SKM-1 (cell line): ENCODE results near the gene KIF5C.

ENCODE experiments used
- DNase-seq: peaks from one replicate; lab custom pipeline; 2025; ENCODE audit not compliant: unreplicated experiment; lab: John Stamatoyannopoulos, UW

Gene KIF5C

DNA sequence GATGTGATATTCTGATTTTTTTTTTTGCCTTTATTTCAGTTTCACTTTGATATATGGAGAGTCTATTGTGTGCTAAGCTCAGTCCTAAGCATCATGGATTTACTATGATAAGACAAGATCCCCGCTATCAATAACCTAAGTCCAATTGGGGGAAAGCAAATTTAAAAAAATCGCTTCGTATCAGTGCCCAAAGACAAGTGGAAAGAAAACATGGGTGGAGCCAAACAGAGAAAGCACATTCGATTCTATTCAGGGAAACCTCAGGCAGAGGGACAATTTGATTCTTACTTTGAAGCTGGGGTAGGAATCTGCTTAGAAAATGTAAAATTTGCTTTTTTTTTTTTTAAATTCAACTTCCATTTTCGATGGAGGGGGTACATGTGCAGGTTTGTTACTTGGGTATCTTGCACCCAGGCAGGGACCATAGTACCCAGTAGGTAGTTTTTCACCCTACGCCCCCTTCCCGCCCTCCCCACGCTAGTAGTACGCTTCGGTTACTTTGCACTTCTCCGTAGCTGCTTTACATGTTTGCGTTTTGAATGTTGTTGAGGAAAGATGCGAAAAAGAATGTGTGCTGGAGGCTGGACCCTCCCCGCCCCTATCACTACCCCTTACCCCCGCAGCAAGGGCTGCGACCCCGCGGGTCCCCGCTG is 12.4 kb downstream of the KIF5C start:
- no peak for DNase-seq

DNA sequence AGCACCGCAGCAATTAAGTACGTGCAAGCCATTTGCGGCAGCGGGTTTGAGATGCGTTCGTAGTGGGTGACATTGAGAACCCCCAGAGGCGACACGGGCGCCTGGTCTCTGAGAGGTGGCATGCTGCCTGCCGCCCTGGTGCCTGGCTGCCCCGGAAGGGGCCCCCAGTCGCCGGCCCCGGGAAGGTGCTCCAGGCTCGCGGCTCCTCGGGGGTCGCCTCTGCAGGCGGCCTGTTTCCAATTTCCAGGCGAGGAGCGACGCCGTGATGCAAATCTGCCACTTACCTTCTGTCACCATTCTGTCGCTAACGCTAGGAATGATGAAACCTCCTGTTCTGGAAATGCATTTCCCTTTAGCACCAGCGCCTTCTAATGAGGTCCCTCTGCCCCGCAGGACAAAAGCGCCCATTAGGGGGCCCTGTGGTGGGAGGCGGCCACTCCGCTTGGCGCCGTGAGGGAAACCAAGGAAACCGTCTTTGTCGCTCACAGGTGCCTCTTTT is 13.0 kb downstream of the KIF5C start:
- DNase-seq: no peak

DNA sequence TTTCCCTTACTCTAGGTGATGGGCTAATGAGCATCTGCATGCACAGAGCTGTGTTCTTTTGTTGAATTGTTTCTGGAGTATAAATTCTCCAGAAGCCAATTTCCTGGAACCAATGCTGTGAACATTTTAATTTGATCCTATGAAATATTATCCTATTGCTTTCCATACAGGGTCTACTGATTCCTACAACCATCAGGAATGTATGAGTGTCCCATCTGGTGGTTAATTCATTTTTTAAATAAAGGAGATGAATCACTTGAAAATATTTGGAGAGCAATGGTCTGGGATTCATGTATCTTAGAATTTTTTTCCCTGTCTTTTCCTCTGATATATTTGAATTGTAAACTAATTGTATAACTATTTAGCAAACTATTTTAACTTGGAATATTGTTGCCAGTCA is 14.0 kb downstream of the KIF5C start:
- no peak for DNase-seq

DNA sequence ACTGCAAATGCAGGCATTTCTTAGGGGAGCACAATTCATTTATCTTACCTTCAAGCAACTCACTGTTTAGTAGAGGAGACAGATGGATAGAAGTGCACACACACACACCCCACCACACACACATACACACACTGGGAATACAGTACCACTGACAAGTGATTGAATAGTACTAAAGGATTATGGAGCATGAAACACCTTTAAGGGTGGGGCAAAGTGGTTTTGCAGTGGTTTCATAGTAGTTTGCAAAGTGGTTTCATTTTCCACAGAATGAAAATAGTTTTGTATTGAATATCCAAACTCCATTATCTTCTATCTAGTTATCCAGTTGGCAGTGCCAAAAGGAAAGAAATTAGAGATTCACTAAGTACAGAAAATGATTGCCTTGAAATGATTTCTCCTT is 18.9 kb downstream of the KIF5C start:
- DNase-seq: no peak

DNA sequence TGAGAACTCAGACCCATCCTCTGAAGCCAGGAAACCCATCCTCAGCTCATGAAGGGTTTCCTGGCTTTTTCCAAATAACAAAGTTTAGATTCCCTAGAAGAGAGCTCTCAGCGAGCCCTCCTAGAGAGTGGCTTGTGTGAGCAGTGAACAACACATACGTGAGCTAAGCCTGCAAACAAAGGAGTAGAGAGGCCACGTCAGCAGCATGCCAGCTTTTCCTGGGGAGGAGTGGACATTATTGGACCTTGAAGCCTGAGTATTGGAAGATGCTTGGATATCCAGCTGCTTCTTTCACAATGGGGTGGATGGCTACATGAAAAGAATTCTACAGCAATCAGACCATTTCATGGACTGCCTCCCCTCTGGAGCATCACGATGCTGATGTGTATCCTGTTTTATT is 21.1 kb downstream of the KIF5C start:
- no peak for DNase-seq

DNA sequence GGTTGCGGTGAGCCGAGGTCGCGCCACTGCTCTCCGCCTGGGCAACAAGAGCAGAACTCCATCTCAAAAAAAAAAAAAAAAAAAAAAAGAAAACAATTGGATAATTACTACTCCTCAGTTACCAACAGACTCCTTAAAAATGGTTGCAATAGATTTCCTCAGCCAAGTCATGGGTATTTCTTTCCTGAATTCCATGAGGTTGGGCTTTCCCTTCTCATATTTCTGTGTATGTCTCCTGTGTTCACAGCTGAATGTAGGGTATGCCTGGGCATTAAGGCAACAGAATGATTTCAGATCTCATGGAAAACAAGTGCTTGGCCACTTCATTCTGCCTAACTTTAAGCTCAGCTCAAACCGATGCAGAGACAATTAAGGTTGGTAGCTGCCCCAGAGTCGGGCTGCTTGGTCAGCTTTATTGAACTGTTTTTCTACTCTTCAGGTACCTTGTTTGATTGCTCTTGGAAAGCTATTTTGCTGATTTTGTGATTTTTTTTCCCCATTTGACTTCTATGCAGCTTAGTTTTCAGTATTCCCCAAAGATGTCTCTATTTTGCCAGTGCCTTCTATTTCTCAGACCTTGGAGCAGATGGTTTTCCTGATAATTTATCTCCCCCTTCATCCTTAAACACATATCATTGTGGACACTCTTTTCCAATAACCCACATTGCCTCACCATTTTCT is 24.8 kb downstream of the KIF5C start:
- DNase-seq: no peak

DNA sequence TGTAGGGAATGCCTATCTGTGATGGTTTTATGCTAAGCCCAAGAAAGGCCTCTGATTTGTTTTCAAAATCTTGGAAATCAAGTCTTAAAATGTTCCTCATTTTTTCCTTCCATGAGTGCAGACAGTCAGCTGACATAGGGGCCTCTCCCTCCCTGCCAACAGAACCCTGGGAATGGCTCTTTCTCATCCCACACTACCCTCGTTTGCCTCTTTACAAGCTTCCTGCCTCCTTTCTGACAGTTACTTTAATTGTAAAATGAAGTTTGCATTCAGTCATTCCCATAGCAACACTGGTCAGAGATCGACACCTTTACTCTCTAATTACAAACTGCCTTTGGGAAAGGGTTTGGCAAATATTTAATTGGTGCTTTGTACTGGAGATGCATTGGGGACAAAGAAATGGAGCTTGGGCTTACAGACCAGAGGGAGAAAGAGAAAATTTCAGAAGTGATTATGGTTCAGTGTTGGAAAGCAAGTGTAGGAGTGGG is 25.4 kb downstream of the KIF5C start:
- no peak for DNase-seq

DNA sequence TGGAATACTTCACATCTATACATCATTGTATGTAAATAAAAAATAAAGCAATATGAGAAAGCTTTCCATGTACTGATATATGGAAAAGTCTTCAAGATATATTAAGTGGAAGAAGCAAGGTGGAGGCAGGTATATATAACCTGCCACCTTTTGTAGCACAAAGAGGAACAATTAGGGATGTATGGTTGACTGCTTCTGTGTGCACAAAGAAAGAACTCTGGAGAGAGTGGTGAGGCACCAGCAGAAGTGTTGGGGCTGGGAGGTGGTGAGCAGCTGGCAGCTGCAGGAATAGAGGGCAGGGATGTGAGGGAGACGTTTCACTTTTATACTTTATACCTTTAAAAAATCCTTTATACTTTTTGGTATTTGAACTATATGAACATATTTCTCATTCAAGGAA is 26.1 kb downstream of the KIF5C start:
- no peak for DNase-seq

DNA sequence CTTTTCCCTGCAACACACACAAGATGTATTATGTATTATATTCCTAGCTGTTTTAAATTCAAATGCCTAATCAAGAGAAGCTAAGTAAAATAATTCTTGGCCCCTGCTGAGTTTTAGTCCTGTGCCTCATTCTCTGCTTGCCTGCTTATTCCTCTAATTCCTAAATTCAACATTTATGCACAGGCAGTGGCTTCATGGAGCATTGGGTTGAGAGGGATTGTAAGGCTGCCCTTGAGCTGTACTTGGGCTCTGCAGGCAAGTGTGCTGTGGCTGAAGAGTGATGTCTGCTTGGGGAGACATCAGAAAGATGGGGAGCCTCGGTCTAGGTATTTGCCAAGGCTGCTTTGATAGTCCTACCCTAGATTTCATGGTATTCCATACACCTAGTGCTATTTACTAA is 27.8 kb downstream of the KIF5C start:
- no peak for DNase-seq

DNA sequence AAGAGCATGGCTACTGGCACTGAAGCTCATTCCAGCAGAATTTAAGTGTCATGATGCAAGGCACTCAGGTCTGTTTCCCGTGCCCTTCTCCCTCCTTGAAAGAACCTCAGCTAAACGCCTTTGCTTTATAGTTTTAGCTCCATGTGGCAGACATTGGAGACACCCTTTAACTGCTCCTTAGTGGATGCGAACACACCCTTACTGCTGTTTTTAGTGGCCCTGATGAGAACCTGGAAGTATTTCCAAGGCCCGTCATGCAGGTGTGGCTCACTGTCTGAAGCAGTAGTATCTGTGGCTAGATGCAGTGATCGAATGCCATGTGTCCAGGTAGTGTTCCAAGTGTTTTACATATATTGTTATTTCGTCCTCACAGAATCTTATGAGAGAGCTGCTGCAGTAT is 28.3 kb downstream of the KIF5C start:
- DNase-seq: no peak

DNA sequence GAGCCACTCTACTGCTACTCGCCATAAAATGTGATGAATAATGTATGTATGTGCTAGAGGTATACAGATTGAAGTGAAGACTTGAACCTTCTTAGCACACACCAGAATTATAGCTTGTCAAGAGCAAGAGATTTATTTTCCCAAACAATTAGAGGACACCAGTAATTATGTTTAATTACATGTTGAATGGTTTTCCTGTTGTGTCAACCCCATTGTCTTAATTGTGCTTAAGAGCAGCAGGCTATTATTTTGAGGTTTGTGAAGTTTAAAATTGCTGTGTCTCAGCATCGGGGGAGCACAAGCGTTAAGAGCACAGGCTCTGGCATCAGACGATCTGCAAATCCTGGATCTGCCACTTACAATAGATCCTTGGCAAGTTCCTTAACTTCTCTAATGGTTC is 29.0 kb downstream of the KIF5C start:
- DNase-seq: no peak

DNA sequence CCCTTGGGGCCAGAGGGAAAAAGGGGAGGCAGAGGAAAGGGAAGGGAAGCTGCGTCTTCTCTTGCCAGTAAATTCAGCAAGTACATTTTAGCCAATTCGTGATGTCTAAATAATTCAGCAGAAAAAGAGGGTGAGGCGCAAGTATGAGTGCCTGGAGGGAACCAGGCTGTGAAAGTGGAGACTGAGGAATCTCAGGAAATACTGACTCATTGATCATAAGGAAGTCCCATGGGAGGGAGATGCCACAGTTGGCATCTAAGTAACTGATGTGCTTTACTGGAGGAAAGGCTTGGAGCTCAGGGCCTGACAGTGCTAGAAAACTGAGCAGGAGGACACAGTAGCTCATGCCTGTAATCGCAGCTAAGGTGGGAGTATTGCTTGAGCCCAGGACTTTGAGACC is 31.1 kb downstream of the KIF5C start:
- DNase-seq: no peak

DNA sequence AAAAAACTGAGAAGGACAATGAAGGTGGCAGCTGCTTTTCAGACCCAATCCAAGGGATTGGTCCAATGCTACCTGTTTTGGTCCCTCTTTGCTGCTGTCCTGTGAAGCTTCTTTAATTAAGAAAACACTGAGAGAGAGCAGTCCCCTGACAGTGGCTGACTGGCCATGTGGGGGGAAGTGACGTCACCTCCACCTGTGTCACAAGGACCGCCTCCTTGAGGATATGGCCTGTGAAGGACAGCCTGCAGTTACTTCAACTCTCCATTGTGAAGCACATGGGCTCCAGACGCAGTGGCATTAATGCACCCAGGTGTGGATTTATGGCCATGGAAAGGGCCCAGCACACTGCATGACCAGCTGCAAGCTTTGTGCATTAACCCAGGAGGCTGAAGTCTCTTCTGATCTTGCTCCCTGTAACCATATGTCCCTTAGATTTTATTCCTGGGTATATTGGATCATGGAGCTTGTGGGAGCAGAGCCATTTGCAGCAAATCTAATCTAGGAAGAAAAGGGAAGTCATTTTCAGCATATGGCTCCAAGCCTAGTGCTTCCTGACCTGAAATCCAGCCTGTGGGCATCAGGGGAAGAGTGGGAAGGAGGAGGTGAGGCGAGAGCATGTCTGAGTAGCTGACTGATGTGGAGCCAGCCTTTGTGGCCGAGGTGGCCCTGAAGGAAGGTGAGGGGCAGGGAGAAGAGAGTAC is 32.2 kb downstream of the KIF5C start:
- no peak for DNase-seq

DNA sequence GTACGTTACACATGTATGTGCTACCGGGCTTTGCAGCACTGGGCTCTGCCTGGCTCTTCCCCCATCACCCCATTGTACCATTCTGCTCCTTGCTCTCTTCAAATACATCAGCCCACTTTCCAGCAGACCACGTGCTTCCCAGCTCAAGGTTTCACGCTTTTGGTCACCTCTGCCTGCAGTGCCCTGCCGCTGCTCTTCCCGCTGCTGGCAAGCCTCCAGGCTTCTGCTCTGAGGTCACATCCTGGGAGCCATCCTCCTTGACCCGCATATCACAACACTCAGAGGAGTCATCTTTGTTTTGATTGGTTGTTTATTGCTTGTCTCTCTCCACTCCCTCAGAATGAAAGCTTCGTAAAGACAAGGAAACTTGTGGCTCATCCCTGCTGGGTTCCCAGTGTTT is 34.1 kb downstream of the KIF5C start:
- no peak for DNase-seq

DNA sequence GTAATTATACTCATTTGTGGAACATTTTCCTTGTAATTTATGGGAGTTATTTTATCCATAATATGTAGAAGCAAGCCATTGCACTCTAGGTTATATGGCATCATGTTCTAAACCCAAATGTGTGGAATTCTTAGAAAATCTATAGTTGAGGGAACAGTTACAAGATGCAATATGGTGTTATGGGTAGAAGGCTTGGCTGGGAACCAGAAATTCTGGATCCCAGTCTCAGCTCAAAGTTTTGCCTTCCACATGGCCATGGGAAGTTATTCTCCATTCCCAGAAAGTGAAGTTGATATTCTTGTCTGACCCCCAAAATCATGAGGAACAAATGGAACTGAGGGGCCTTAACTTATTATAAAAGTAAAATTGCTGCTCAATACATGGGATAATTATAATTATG is 38.0 kb downstream of the KIF5C start:
- DNase-seq: no peak

DNA sequence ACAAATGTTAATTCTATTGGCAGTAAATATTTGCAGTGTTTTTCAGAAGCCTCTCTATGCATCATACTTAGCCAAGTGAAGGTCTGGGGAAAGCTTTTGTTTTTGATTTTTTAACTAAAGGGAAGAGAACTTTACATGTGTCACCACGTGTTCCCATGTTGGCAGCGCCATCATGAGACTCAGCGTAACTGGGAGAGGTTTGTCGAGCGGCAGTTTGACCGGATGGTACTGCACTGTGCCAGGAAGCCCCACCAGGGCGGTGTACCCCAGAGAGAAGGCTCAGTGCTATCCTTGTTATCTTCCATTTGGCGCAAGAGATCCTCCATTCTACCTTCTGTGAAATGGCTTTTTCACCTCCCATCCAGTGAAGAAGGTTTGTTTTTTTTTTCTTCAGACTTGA is 38.5 kb downstream of the KIF5C start:
- no peak for DNase-seq

DNA sequence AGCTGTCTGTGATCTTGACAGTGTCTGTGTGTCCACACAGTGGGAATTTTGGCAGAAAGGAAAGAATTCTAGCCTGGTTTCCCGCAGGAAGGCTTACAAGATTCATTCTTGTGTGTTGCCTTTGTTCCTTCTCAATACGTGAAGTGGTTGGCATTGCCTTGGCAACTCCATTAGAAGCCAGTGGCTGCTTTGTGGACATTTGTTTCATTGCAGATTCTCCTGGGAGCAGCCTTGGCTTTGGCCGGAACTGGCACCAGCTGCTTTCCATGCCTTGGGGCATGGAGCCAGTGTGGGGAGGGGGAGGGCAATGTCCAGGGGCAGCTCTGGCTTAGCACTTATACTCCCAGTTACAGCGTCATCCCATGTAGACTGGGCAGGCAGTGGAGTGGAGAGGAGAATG is 39.4 kb downstream of the KIF5C start:
- DNase-seq: no peak

DNA sequence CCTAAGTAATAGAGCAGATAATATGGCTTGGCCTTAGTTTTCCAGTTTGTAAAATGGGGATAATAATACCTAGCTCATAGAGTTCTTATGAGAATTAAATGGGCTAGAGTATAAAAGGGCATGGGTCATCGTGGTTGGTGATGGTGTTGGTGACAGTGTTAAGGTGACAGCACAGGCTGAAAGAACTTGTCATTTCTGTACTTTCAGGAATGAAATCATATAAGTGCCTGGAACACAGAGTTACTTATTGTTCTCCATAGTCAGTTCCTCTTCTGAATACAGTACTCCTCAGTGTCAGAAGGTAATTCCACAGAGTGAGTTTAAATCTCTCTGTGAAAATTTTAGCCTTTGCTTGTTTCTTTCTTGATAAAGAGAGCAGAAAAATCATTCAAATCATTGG is 42.4 kb downstream of the KIF5C start:
- DNase-seq: no peak

DNA sequence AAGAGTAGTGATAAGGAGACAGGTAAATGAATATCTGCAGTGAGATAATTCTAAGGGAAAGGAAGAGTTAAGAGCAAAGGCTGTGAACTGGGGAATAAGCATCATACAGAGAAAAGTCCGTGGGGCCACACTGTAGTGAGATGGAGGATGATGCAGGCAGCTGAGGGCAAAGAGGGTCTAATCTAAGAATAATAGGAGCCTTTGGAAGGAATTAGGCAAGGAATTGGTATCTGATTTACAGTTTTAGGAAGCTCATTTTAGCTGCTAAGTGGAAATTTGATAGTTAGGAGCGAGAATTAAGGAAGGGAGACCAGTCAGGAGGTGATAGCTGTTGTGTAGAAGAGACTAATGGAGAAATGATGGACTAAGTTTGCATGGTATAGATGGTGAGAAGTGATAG is 43.5 kb downstream of the KIF5C start:
- DNase-seq: no peak

DNA sequence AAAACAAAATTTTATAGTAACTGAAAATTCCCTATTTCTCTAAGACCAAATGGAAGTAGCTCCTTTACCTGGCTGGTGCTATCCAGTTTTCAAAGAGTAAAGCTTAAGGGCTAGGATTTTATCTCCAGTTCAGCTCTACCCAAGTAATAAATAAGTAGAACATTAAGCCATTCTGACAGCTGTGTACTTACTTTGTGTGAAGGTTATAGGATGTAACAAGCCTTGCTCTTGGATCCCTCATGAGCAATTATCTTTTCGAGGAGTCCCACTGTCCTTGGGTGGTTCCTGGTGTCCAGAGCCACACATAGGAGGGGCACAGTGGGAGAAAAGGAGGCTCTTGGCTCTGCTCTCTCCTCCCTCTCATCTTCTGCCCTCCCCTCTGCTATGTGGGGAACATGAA is 45.5 kb downstream of the KIF5C start:
- DNase-seq: no peak

DNA sequence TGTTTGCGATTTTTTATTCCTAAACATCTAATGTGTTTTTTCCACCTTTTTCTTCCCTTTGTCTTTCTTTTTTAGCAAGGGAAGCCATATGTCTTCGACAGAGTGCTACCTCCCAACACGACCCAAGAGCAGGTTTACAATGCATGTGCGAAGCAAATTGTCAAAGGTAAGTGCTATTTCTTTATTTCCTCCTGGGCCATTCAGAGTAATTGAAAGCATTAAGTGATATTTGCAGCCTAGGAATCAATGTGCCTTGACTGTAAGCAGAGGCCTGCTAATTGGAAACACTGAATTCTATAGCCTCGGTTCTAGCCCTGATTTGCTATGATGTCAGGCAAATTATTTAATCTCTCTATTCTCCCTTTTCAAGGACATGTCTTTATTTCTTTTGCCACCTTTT is 47.0 kb downstream of the KIF5C start:
- no peak for DNase-seq

DNA sequence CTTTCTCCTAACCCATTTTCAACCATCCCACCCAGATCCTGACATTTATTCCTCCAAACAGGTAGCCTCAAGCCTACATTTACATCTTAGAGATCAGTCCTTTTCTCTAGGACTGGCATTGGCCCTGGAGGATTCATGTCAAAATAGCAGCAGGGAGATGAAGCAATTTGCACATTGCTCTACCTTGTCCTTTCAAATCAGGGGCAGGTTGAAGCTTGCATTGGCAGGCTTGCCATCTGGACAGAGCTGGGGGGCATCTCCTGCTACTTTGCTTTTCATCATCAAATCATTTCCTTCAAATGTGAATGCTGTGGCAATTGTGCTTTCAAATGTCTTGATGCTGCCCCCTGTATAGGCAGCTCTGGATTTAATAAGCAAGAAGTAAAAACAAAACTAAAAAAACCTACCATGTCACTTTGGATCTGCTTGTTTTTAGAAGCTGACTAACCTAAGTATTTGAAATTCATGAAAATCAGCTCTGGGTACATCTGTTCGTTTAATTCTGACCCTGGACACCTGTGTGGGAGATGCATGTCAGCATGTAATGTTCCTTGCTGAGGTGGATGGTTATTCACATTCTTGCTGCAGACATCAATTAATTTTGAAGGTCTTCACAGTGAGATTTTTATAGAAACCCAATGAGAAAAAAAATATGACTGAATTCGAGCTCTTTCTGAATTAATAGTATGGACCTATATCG is 47.9 kb downstream of the KIF5C start:
- DNase-seq: no peak
